OCI-LY7 (cell line): ENCODE data around the gene ALK. TPM values are rescaled to one million over a fixed set of nuclear protein-coding genes. Genes with fewer than 3 reads are reported as not detected.

Experiments used
- Bru-seq: library from RNA; stranded (reverse); fragments of 400-500 nt; gene quantifications from one replicate; lab custom pipeline; 2021; lab: Mats Ljungman, UMichigan
- BruChase-seq, 2 experiments: library from RNA; stranded (reverse); fragments of 400-500 nt; gene quantifications; one replicate each; lab custom pipeline; 2021; lab: Mats Ljungman, UMichigan
- BruUV-seq: library from RNA; stranded (reverse); fragments of 400-500 nt; replicated peaks from 2 replicates; lab custom pipeline; 2021; lab: Mats Ljungman, UMichigan
- CTCF ChIA-PET: fragments of 300-600 bp; sonication (Branson Sonifier 250); formaldehyde crosslinking; loops from one replicate; lab custom pipeline; 2022; ENCODE audit warnings: antibody characterized with exemption; ENCODE audit not compliant: unreplicated experiment; lab: Charles Lee
- POLR2A ChIA-PET: fragments of 300-600 bp; sonication (Branson Sonifier 250); formaldehyde crosslinking; loops from one replicate; lab custom pipeline; 2022; ENCODE audit warnings: antibody characterized with exemption; lab: Charles Lee
- DNase-seq: peaks from one replicate; pipeline ENCODE4 v3.0.0-alpha.2; 2015; ENCODE audit warnings: low spot score
- H2AFZ ChIP-seq: fragments of 200-600 bp; sonication (generic), shearing (Covaris generic); 2 replicates; pipeline ENCODE4 v1.6.1; 2014; ENCODE audit warnings: mild to moderate bottlenecking, antibody characterized with exemption, low read length, moderate library complexity
- H3K27ac ChIP-seq: fragments of 200-600 bp; sonication (generic); 2 replicates; pipeline ENCODE4 v1.5.1; 2014; ENCODE audit warnings: mixed run types, low read depth, mild to moderate bottlenecking, moderate library complexity, low read length, inconsistent platforms; ENCODE audit not compliant: poor library complexity, severe bottlenecking
- H3K36me3 ChIP-seq: fragments of 200-600 bp; sonication (generic); 2 replicates; pipeline ENCODE4 v1.6.1; 2014; ENCODE audit warnings: mild to moderate bottlenecking, antibody characterized with exemption, low read length, moderate library complexity, mixed read lengths; ENCODE audit not compliant: insufficient read depth
- H3K4me1 ChIP-seq: fragments of 200-600 bp; sonication (generic); 2 replicates; pipeline ENCODE4 v1.5.1; 2014; ENCODE audit warnings: mild to moderate bottlenecking, low read length; ENCODE audit not compliant: insufficient read depth, poor library complexity, severe bottlenecking
- H3K4me2 ChIP-seq: fragments of 200-600 bp; sonication (generic); 2 replicates; pipeline ENCODE4 v1.6.1; 2014; ENCODE audit warnings: mild to moderate bottlenecking, low read length
- H3K4me3 ChIP-seq: fragments of 200-600 bp; sonication (generic); 2 replicates; pipeline ENCODE4 v1.5.1; 2014; ENCODE audit warnings: mild to moderate bottlenecking, low read depth, low read length; ENCODE audit not compliant: poor library complexity, severe bottlenecking
- H3K79me2 ChIP-seq: fragments of 200-600 bp; sonication (generic); 2 replicates; pipeline ENCODE4 v1.6.1; 2016; ENCODE audit warnings: low read depth, mild to moderate bottlenecking, low read length, moderate library complexity, mixed read lengths; ENCODE audit not compliant: insufficient read depth
- H3K9me2 ChIP-seq: fragments of 200-600 bp; sonication (generic); 2 replicates; pipeline ENCODE4 v1.6.1; 2016; ENCODE audit warnings: mild to moderate bottlenecking, low read length, mixed read lengths; ENCODE audit not compliant: insufficient read depth
- H3K9me3 ChIP-seq: fragments of 200-600 bp; sonication (generic); 2 replicates; pipeline ENCODE4 v1.6.1; 2014; ENCODE audit warnings: mild to moderate bottlenecking, mixed run types, low read length, mixed read lengths
- H4K20me1 ChIP-seq: fragments of 200-600 bp; sonication (generic); 2 replicates; pipeline ENCODE4 v1.6.1; 2014; ENCODE audit warnings: mild to moderate bottlenecking, antibody characterized with exemption, low read length, moderate library complexity, mixed read lengths; ENCODE audit not compliant: insufficient read depth
- CTCF ChIP-seq: fragments of 200-600 bp; sonication (generic); conservative IDR thresholded peaks from 2 replicates; pipeline ENCODE4 v1.5.1; 2014; ENCODE audit warnings: mild to moderate bottlenecking, antibody characterized with exemption, low read length, moderate library complexity, mixed read lengths
- EZH2phosphoT487 ChIP-seq: fragments of 200-600 bp; sonication (generic); IDR thresholded peaks from 2 replicates; pipeline ENCODE4 v1.6.1; 2018; ENCODE audit warnings: low read depth, borderline replicate concordance, mild to moderate bottlenecking, mixed run types, antibody characterized with exemption, low read length, moderate library complexity, mixed read lengths
- intact Hi-C: fragments of 100-400 bp; cut with micrococcal nuclease; formaldehyde crosslinking; loops from one replicate; pipeline ENCODE4 v1.10.0; 2022; ENCODE audit not compliant: unreplicated experiment
- long read RNA-seq: library from polyadenylated mRNA; stranded (forward); transcript quantifications from one replicate; pipeline ENCODE4 v2.0.0, GENCODE V29; 2022
- total RNA-seq, 2 experiments: library from RNA; depleted of rRNA in 1 of 2; stranded (reverse); fragments of >200 nt in 1 of 2; shearing (Covaris generic) in 1 of 2; gene quantifications; 2 replicates each; pipeline ENCODE4 v1.2.3, GENCODE V29; 2014 to 2022

Gene ALK
- total RNA-seq (2014; rRNA removed; shearing (Covaris generic)) (0.09 TPM in 1 of 2 replicates, not detected in the other), total RNA-seq (2022) (not detected in 2 replicates), Bru-seq, nascent RNA (percentile 4 among the genes with signal in this experiment), BruChase-seq, experiment 1, labeled RNA remaining after a 6-hour chase (percentile 3 among the genes with signal in this experiment), BruChase-seq, experiment 2, labeled RNA remaining after a 2-hour chase (percentile 6 among the genes with signal in this experiment)
- long read RNA-seq = 0 reads

DNA sequence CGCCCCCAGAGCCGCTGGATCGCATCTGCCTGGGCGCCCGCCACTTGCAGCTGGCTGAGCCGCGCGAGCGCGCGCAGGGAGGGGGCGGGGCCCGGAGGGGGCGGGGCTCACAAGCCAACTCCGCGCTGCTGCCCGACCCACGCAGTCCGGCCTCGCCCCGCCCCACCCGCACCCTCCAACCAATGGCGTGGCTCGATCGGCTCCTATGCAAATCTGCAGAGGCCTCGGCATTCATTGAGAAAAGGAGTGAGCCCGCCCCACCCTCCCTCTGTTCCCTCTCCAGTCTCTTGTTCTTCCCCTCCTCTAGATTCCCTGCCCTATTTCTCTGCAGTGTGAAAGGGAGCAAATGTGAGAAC lies at the start of gene ALK:
ALK (minus strand) TSS at position 27 of the 356 bp plus-strand sequence. CDS start 927 bp downstream, outside the sequence.
- BruUV-seq = no TSS peak
- TF ChIP-seq EZH2phosphoT487 (no peak), CTCF (no peak)
- H3K4me2 ChIP-seq = no peak within 1 kb of the TSS
- H3K36me3 ChIP-seq = no peaks in the 10 kb centered on the region
- no peaks in the 10 kb centered on the region for H3K9me2 ChIP-seq
- intact Hi-C loops = no loop called here
- ChIA-PET CTCF (no interaction called here), POLR2A (no interaction called here)
- H4K20me1 ChIP-seq = no peaks in the 10 kb centered on the region
- DNase-seq = peak; percentile 54
- no peak within 1 kb of the TSS for H3K27ac ChIP-seq
- H3K9me3 ChIP-seq = no peaks in the 10 kb centered on the region
- H3K4me3 ChIP-seq = no peak within 1 kb of the TSS
- no peaks in the 10 kb centered on the region for H3K4me1 ChIP-seq
- H2AFZ ChIP-seq = no peak within 1 kb of the TSS
- H3K79me2 ChIP-seq = no peaks in the 10 kb centered on the region

- no peaks in the 10 kb centered on the region for H4K20me1 ChIP-seq
- H3K27ac ChIP-seq = no peak overlapping the region
- no peaks in the 10 kb centered on the region; the same call in 1 of the 2 replicates for H3K9me2 ChIP-seq
- no peak for DNase-seq
- intact Hi-C loops = no loop called here
- CTCF ChIA-PET = no interaction called here
- no peaks in the 10 kb centered on the region for H3K9me3 ChIP-seq
- POLR2A ChIA-PET = no interaction called here
- no peak overlapping the region for H2AFZ ChIP-seq
- no peak overlapping the region for H3K4me2 ChIP-seq
- no TSS peak for BruUV-seq
- no peaks in the 10 kb centered on the region for H3K79me2 ChIP-seq
- TF ChIP-seq EZH2phosphoT487 (no peak), CTCF (no peak)
- H3K4me3 ChIP-seq = no peak overlapping the region
- no peaks in the 10 kb centered on the region for H3K36me3 ChIP-seq
- no peaks in the 10 kb centered on the region for H3K4me1 ChIP-seq
Measured at GRCh38 chr2:29966266-29966665, 44.9 kb upstream of the ALK start.

DNA sequence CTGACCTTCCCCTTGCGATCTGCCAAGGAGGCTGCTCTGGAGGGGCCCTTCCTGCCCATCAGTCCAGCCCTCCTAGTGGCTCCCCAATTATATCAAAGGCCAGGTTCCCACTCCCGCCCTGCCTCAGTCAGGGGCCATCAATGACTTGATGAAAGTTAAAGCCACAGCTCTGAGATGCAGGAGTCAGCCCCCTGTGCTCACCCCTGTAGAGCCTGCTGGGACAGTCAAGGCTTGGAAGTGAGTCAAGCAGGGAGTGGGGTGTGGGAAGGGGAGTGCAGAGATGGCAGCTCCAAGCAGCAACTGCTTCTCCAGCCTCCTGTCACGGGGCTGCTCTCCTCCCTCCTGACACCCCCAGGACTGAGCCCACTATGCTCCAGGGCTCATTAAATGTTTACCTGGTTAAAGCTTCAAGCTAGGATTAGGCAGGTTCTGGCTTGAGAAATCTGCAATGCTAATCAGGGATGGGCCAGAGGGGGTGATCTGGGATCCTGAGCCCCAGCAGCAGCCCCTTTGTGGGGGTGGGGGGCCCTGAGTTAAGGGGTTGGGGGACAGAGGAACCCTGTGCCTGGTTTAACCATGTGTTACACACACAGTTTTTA lies 42.7 kb upstream of the ALK start:
- Histone ChIP-seq H3K4me1 (no peaks in the 10 kb centered on the region), H2AFZ (no peak overlapping the region), H3K79me2 (no peaks in the 10 kb centered on the region), H3K9me3 (no peaks in the 10 kb centered on the region), H4K20me1 (no peaks in the 10 kb centered on the region), H3K9me2 (no peaks in the 10 kb centered on the region), H3K4me2 (no peak overlapping the region), H3K27ac (no peak overlapping the region), H3K36me3 (no peaks in the 10 kb centered on the region), H3K4me3 (no peak overlapping the region)
- ChIA-PET POLR2A (no interaction called here), CTCF (no interaction called here)
- DNase-seq = no peak
- TF ChIP-seq EZH2phosphoT487 (no peak), CTCF (no peak)
- intact Hi-C loops = no loop called here
- BruUV-seq = no TSS peak
